Subcutaneous adipose tissue (tissue), 4 donors: Measurements from ENCODE around the gene PTH2. TPM values are rescaled to one million over a fixed set of nuclear protein-coding genes. Genes with fewer than 3 reads are reported as not detected.

Experiments
- CTCF ChIP-seq: fragments of 450-650 bp; IDR thresholded peaks from one replicate; pipeline ENCODE4 v1.5.1; 2016; ENCODE audit warnings: low read depth, mild to moderate bottlenecking, control low read depth, antibody characterized with exemption, moderate library complexity
- total RNA-seq, 4 donors: library from RNA; depleted of rRNA; stranded (reverse); fragments of >200 nt; gene quantifications; one replicate each; pipeline ENCODE4 v1.1.0, GENCODE V29; 2016

PTH2 gene
- total RNA-seq, 4 donors from 2014 or later: not detected

DNA sequence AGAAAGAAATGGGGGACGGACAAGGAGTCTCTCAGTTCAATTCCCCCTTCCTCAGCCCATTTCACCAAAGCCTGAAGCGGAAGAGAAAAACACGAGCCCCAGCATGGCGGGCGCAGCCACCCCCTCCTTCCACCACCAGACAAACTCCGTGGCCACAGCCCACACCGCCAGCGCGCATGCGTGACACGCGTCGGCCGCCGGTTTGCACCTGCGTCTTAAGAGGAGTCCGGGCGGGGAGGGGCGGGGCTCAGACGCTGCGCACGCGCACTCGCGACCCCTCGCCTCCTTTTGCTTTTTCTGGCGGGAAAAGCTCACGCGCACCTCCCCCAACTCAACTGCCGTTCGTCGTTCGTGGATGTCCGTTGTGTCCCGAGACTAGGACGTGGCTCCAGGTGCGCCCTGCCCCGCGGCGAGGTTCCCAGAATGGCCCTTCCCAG, 35.3 kb downstream of the PTH2 start, which contains the start of gene KASH5:
Gene KASH5 (plus strand): TSS at position 314 of the 437 bp plus-strand sequence. CDS start 2,635 bp downstream, outside the sequence.
- no peak for TF ChIP-seq CTCF

GRCh38 chr19:49383599-49383998, 39.6 kb downstream of the PTH2 start:
- no peak for TF ChIP-seq CTCF

DNA sequence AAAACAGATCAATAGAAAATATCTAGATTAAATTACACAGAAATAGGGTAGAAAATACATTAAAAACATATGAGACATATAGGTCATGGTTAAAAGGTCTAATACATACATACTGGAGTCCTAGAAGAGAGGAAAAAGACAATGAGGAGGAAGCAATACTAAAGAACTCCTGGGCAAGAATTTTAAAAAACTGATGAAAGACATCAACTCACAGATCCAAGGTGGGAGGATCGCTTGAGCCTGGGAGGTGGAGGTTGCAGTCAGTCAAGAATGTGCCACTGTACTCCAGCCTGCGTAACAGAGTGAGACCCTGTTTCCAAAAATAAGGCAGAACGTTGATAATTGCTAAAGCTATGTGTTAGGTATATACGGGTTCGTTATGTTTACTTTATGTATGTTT, 40.6 kb downstream of the PTH2 start:
- no peak for TF ChIP-seq CTCF

DNA sequence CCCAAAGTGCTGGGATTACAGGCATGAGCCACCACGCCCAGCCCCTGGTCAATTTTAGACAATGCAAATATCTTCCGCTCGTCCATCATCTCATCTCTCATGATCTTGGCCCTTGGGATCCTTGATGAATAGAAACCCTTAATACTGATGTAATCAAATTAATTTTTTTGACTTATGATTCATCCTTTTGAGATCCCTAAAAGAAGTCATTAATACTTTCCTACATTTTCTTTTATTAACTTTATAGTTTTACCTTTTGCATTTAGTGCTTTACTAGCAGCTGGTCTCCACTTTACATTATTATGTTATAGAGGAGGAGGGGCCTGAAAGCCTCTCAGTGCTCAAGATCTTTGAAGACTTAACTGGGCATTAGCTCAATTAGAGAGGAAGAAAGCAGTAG, 42.9 kb downstream of the PTH2 start:
- TF ChIP-seq CTCF: no peak

GRCh38 chr19:49378512-49378911, 44.7 kb downstream of the PTH2 start:
- TF ChIP-seq CTCF: no peak

- TF ChIP-seq CTCF: no peak
These were observed 48.4 kb downstream of the PTH2 start for GRCh38 chr19:49374665-49375434.

Other genes with a start within 250 kb of the PTH2 start
- gene SLC6A16, start 98.2 kb downstream of the PTH2 start, total RNA-seq: 1 to 10 TPM in 3 of 4 donors, under 1 TPM in 1; 0.85 to 6.0 (median 3.1) TPM
- gene CD37, start 88.0 kb downstream of the PTH2 start, total RNA-seq: 10 to 100 TPM in 3 of 4 donors, 1 to 10 TPM in 1; 8.9 to 87.4 (median 21.1) TPM
- gene TEAD2, start 61.0 kb downstream of the PTH2 start, total RNA-seq: 10 to 100 TPM; 13.8 to 23.5 (median 19.6) TPM
- gene DKKL1, start 59.6 kb downstream of the PTH2 start, total RNA-seq: 1 to 10 TPM in 1 of 4 donors, not detected in 3; 2.6 TPM
- gene KASH5, start 35.2 kb downstream of the PTH2 start, total RNA-seq: not detected
- gene GFY, start 1.9 kb upstream of the PTH2 start, total RNA-seq: not detected
- 1 to 10 TPM; 1.7 to 3.6 (median 2.8) TPM for gene SLC17A7, start 18.1 kb upstream of the PTH2 start, total RNA-seq
- 10 to 100 TPM; 53.3 to 99.7 (median 83.2) TPM for gene PIH1D1, start 28.4 kb upstream of the PTH2 start, total RNA-seq
- 10 to 100 TPM; 35.4 to 80.4 (median 50.3) TPM for gene ALDH16A1, start 29.8 kb upstream of the PTH2 start, total RNA-seq
- gene FLT3LG, start 50.8 kb upstream of the PTH2 start, total RNA-seq: 10 to 100 TPM in 1 of 4 donors, 1 to 10 TPM in 3; 3.2 to 11.5 (median 4.4) TPM
- gene RPL13A, start 64.2 kb upstream of the PTH2 start, total RNA-seq: 1,000 to 10,000 TPM; 2,421 to 3,217 (median 2,855) TPM
- gene RPS11, start 73.0 kb upstream of the PTH2 start, total RNA-seq: 1,000 to 10,000 TPM; 3,504 to 5,080 (median 4,743) TPM
- 100 to 1,000 TPM; 208 to 517 (median 336) TPM for gene FCGRT, start 89.2 kb upstream of the PTH2 start, total RNA-seq
- 10 to 100 TPM; 21.4 to 45.1 (median 36.7) TPM for gene RCN3, start 104.6 kb upstream of the PTH2 start, total RNA-seq
- 10 to 100 TPM; 39.1 to 63.4 (median 49.0) TPM for gene NOSIP, start 157.1 kb upstream of the PTH2 start, total RNA-seq
- under 1 TPM in 2 of 4 donors, not detected in 2; 0.51 to 0.75 TPM for gene PRRG2, start 157.9 kb upstream of the PTH2 start, total RNA-seq
- 10 to 100 TPM in 1 of 4 donors, 1 to 10 TPM in 3; 4.6 to 15.4 (median 6.2) TPM for gene PRR12, start 167.7 kb upstream of the PTH2 start, total RNA-seq
- 100 to 1,000 TPM in 2 of 4 donors, 10 to 100 TPM in 2; 62.9 to 113 (median 101) TPM for gene RRAS, start 216.7 kb upstream of the PTH2 start, total RNA-seq
- gene SCAF1, start 218.8 kb upstream of the PTH2 start, total RNA-seq: 10 to 100 TPM in 3 of 4 donors, 1 to 10 TPM in 1; 8.8 to 33.3 (median 11.3) TPM
- 10 to 100 TPM; 21.8 to 66.5 (median 39.0) TPM for gene IRF3, start 242.4 kb upstream of the PTH2 start, total RNA-seq
- 1 to 10 TPM; 2.1 to 7.9 (median 3.3) TPM for gene BCL2L12, start 242.5 kb upstream of the PTH2 start, total RNA-seq